Keratinocyte (primary cell): ENCODE results near the gene TOLLIP. TPM values are rescaled to one million over a fixed set of nuclear protein-coding genes. Genes with fewer than 3 reads are reported as not detected.

Source experiments
- DNase-seq: peaks from one replicate; pipeline ENCODE4 v3.0.0-alpha.2; 2011; ENCODE audit warnings: low read depth, missing footprints, low spot score
- FAIRE-seq: peaks from 2 replicates; lab custom pipeline; 2011; peaks lifted over from hg19 to GRCh38; lab: Jason Lieb, UNC
- H2AFZ ChIP-seq: 2 replicates; pipeline ENCODE4 v1.6.0; 2012; ENCODE audit warnings: low read length, control low read depth, inconsistent platforms; ENCODE audit not compliant: control insufficient read depth
- H3K27ac ChIP-seq: 2 replicates; pipeline ENCODE4 v1.5.1; 2011; ENCODE audit warnings: low read length; ENCODE audit not compliant: control insufficient read depth, insufficient read depth
- H3K27me3 ChIP-seq: 3 replicates; pipeline ENCODE4 v1.6.0; 2011; ENCODE audit warnings: low read length; ENCODE audit not compliant: control insufficient read depth, insufficient read depth; ENCODE audit errors: extremely low read depth
- H3K36me3 ChIP-seq, 2 experiments: 2 replicates in 1 of 2; 3 replicates in 1 of 2; pipeline ENCODE4 v1.5.1; 2011; ENCODE audit warnings: low read length in 2 of 2, mild to moderate bottlenecking in 1 of 2; ENCODE audit not compliant: control insufficient read depth in 2 of 2, insufficient read depth in 2 of 2; ENCODE audit errors: extremely low read depth in 1 of 2
- H3K4me1 ChIP-seq: 3 replicates; pipeline ENCODE4 v1.5.1; 2011; ENCODE audit warnings: low read length; ENCODE audit not compliant: control insufficient read depth, insufficient read depth; ENCODE audit errors: extremely low read depth
- H3K4me2 ChIP-seq: 3 replicates; pipeline ENCODE4 v1.6.0; 2011; ENCODE audit warnings: low read depth, low read length; ENCODE audit not compliant: control insufficient read depth, insufficient read depth; ENCODE audit errors: extremely low read depth
- H3K4me3 ChIP-seq, 3 experiments: fragments of 200-600 bp in 1 of 3; sonication (generic) in 1 of 3; 2 replicates in 2 of 3; 3 replicates in 1 of 3; pipeline ENCODE4 v1.5.1; 2011 to 2016; ENCODE audit warnings: low read length in 3 of 3, mild to moderate bottlenecking in 3 of 3, control low read depth in 2 of 3, inconsistent platforms in 1 of 3, low read depth in 1 of 3, mixed read lengths in 1 of 3, mixed run types in 1 of 3, moderate library complexity in 1 of 3; ENCODE audit not compliant: control insufficient read depth in 2 of 3, insufficient read depth in 2 of 3; ENCODE audit errors: extremely low read depth in 1 of 3
- H3K79me2 ChIP-seq: 2 replicates; pipeline ENCODE4 v1.6.0; 2012; ENCODE audit warnings: low read length; ENCODE audit not compliant: control insufficient read depth, insufficient read depth
- H3K9ac ChIP-seq: 3 replicates; pipeline ENCODE4 v1.6.0; 2011; ENCODE audit warnings: low read length; ENCODE audit not compliant: control insufficient read depth, insufficient read depth; ENCODE audit errors: extremely low read depth
- H3K9me1 ChIP-seq: 3 replicates; pipeline ENCODE4 v1.6.0; 2011; ENCODE audit warnings: low read length; ENCODE audit not compliant: control insufficient read depth, insufficient read depth; ENCODE audit errors: extremely low read depth
- H3K9me3 ChIP-seq: 2 replicates; pipeline ENCODE4 v1.5.1; 2012; ENCODE audit warnings: low read depth, low read length; ENCODE audit not compliant: control insufficient read depth
- H4K20me1 ChIP-seq: 3 replicates; pipeline ENCODE4 v1.6.0; 2011; ENCODE audit warnings: low read length; ENCODE audit not compliant: control insufficient read depth, insufficient read depth; ENCODE audit errors: extremely low read depth
- EZH2 ChIP-seq: IDR thresholded peaks from one replicate; pipeline ENCODE4 v1.6.1; 2012; ENCODE audit warnings: inconsistent platforms, mild to moderate bottlenecking, low read length, moderate library complexity
- dilution Hi-C: fragments of 300-500 bp; cut with MboI; formaldehyde crosslinking; loops from one replicate; pipeline ENCODE4 v1.7.0; 2020; ENCODE audit warnings: low sequenced_read_pairs; ENCODE audit not compliant: extremely low pct_ligation_motif_present
- polyA plus RNA-seq, 5 experiments: library from polyadenylated mRNA; depleted of rRNA in 3 of 5; stranded (reverse) in 3 of 5; stranded (forward) in 1 of 5; unstranded in 1 of 5; fragments of >200 nt; gene quantifications; 1 replicate in 1 of 5; 2 replicates in 3 of 5; 3 replicates in 1 of 5; pipeline versions ENCODE4 v1.2.1 to v1.2.3, GENCODE V29; 2011 to 2012; ENCODE audit warnings: missing spikeins in 2 of 5, low read depth in 1 of 5, low replicate concordance in 1 of 5
- TF ChIP-seq, protein P1 (sequence below), 3 experiments: IDR thresholded peaks in 1 of 3; conservative IDR thresholded peaks in 1 of 3; optimal IDR thresholded peaks in 1 of 3; 2 replicates in 2 of 3; 3 replicates in 1 of 3; pipeline versions ENCODE3 to v1.5.1; 2011; ENCODE audit warnings: low read length in 3 of 3, mild to moderate bottlenecking in 3 of 3, moderate library complexity in 2 of 3, control low read depth in 1 of 3, inconsistent platforms in 1 of 3; ENCODE audit not compliant: insufficient read depth in 2 of 3; ENCODE audit errors: extremely low read depth in 1 of 3

The TOLLIP gene
- polyA plus RNA-seq, 1 donor (not counting 4 experiments of a cell fraction or from before 2014, with no cell fraction given), result 40.2 TPM

DNA sequence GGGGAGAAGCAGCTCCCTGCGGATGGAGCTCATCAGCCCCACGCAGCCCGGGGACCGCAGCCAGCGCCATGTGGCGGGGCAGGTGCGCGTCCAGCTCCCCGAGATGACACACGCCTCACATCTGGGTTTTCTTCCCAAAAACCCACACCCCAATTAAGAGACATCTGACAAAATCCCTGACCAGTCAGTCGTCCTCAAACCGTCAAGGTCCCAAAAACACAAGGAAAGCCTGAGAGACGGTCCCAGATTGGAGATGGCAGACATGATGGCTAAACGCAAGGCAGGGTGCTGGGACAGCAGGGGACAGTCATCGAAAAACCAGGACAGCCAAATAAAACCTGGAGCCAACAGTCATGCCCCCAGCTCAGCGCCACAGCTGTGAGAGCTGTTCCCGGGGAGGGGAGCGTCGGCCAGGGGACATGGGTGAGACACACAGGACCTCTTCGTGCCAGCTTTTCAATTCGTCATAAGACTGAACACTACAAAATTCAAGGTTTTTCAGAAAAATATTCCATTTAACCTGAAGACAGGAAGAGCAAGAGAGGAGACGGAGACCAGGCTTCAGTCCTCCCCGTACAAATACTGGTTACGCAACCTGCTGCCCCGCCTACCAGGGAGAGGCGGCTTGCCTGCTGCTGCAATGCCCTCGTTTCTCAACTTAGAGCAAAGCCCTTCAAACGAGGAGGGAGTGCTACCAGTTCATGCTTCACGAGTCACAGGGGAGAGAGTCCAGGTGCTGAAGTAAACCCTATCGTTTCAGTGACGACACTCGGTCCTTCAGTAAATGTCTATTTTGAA lies 10.5 kb downstream of the TOLLIP start:
- peak; percentile 43 for FAIRE-seq
- TF ChIP-seq, protein P1, sequence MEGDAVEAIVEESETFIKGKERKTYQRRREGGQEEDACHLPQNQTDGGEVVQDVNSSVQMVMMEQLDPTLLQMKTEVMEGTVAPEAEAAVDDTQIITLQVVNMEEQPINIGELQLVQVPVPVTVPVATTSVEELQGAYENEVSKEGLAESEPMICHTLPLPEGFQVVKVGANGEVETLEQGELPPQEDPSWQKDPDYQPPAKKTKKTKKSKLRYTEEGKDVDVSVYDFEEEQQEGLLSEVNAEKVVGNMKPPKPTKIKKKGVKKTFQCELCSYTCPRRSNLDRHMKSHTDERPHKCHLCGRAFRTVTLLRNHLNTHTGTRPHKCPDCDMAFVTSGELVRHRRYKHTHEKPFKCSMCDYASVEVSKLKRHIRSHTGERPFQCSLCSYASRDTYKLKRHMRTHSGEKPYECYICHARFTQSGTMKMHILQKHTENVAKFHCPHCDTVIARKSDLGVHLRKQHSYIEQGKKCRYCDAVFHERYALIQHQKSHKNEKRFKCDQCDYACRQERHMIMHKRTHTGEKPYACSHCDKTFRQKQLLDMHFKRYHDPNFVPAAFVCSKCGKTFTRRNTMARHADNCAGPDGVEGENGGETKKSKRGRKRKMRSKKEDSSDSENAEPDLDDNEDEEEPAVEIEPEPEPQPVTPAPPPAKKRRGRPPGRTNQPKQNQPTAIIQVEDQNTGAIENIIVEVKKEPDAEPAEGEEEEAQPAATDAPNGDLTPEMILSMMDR (optimal IDR thresholded peaks at IDR 0.05 in 1 of 3, IDR thresholded peaks at IDR 0.05 in 1 of 3, conservative IDR thresholded peaks at IDR 0.05 in 1 of 3; ENCODE audit: extremely low read depth in 1 of 3, insufficient read depth in 2 of 3, low read length in 3 of 3), result no peak
- no peak for TF ChIP-seq EZH2
- DNase-seq, result peak; percentile 50
- Histone ChIP-seq H3K27me3 (no peaks in the 10 kb centered on the region), H3K9me1 (no peaks in the 10 kb centered on the region), H3K9me3 (no peaks in the 10 kb centered on the region), H3K4me2 (peak overlapping the region; percentile 15), H3K9ac (no peak overlapping the region), H3K27ac (no peak overlapping the region), H3K4me1 (peaks cover 19% of the 10 kb centered on the region), H2AFZ (no peak overlapping the region), H4K20me1 (peaks cover 31% of the 10 kb centered on the region), H3K79me2 (peaks cover 80% of the 10 kb centered on the region), H3K36me3 (peaks cover 16 to 23% of the 10 kb centered on the region in 2 experiments), H3K4me3 (no peak overlapping the region)
- dilution Hi-C loops, result no loop called here

DNA sequence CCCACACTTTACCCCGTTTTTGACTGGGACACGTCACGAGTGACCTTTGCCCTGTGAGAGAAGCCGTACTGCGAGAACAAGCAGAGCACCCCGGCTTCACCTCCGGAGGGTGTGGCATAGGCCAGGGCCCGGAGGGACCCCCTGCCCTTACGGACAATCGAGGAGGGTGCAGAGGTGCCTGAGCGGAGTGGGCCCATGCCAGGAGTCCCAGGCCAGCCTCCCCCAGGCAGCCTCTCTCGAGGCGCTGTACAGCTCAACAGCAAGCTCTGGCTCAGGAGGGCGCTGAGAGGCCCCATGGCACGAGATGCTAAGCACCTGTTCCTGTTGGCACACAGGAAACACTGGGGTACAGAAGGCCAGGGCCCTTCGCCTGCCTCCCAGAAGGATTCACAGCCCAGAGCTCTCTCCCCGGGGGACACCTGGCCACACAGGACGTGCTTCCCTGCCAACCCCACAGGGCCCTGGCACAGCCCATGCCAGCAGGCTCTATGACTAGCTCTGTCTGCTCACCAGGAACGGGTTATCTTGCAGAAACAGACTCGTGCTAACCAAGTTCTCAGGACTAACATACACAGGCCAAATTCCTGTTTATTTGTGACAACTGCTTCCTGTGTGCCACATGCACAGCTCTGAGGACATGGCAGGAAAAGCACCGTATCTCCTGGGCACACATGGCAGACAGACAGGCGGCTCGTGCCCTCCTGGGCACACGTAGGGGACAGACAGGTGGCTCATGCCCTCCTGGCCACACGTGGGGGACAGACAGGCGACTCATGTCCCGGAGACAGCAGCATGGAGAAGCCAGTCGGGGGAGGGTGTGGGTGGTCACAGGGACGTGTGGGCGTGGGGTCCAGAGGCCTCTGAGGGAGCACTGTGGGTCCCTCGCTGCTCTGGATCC lies 11.6 kb downstream of the TOLLIP start:
- no peak for DNase-seq
- no peak for FAIRE-seq
- H3K27ac ChIP-seq, result no peak overlapping the region
- no peaks in the 10 kb centered on the region for H3K27me3 ChIP-seq
- H3K4me1 ChIP-seq, result peaks cover 11% of the 10 kb centered on the region
- no peak overlapping the region for H3K4me2 ChIP-seq
- no peaks in the 10 kb centered on the region for H3K9me1 ChIP-seq
- H3K36me3 ChIP-seq, result peaks cover 19 to 30% of the 10 kb centered on the region in 2 experiments
- dilution Hi-C loops, result no loop called here
- peaks cover 26% of the 10 kb centered on the region for H4K20me1 ChIP-seq
- H2AFZ ChIP-seq, result no peak overlapping the region
- no peak overlapping the region for H3K4me3 ChIP-seq
- H3K9ac ChIP-seq, result no peak overlapping the region
- peaks cover 82% of the 10 kb centered on the region for H3K79me2 ChIP-seq
- no peaks in the 10 kb centered on the region for H3K9me3 ChIP-seq
- TF ChIP-seq EZH2, result no peak
- TF ChIP-seq, protein P1 (optimal IDR thresholded peaks at IDR 0.05 in 1 of 3, IDR thresholded peaks at IDR 0.05 in 1 of 3, conservative IDR thresholded peaks at IDR 0.05 in 1 of 3; ENCODE audit: extremely low read depth in 1 of 3, insufficient read depth in 2 of 3, low read length in 3 of 3), result no peak
